Liver (tissue), 3 donors: ENCODE measurements around the gene WDR59.

Source experiments
- FOXA2 ChIP-seq: IDR thresholded peaks from 2 replicates; pipeline ENCODE4 v1.6.1; 2016; ENCODE audit warnings: antibody characterized with exemption
- HNF4A ChIP-seq, 2 donors: conservative IDR thresholded peaks; 2 replicates each; pipeline ENCODE4 v1.6.1; 2016; ENCODE audit warnings: antibody characterized with exemption in 2 of 2, mild to moderate bottlenecking in 2 of 2
- JUND ChIP-seq, 2 donors: IDR thresholded peaks; 2 replicates each; pipeline ENCODE4 v1.6.1; 2016; ENCODE audit warnings: antibody characterized with exemption in 2 of 2
- REST ChIP-seq: IDR thresholded peaks from 2 replicates; pipeline ENCODE4 v1.6.1; 2016; ENCODE audit warnings: antibody characterized with exemption, mild to moderate bottlenecking
- RXRA ChIP-seq, 2 donors: IDR thresholded peaks; 2 replicates each; pipeline ENCODE4 v1.6.1; 2017 to 2018; ENCODE audit warnings: antibody characterized with exemption in 2 of 2, mild to moderate bottlenecking in 1 of 2
- YY1 ChIP-seq: IDR thresholded peaks from 2 replicates; pipeline ENCODE4 v1.6.1; 2016; ENCODE audit warnings: antibody characterized with exemption, mild to moderate bottlenecking
- TF ChIP-seq, protein P1 (sequence below): fragments of 150-350 bp; IDR thresholded peaks from 2 replicates; pipeline ENCODE4 v1.5.1; 2017; ENCODE audit warnings: improper control_type of control experiment, low read depth, low read length; ENCODE audit not compliant: missing input control
- TF ChIP-seq, protein P2 (sequence below): IDR thresholded peaks from 2 replicates; pipeline ENCODE4 v1.6.1; 2016; ENCODE audit warnings: antibody characterized with exemption
- donor health status: healthy.
- donor health status: healthy.

DNA sequence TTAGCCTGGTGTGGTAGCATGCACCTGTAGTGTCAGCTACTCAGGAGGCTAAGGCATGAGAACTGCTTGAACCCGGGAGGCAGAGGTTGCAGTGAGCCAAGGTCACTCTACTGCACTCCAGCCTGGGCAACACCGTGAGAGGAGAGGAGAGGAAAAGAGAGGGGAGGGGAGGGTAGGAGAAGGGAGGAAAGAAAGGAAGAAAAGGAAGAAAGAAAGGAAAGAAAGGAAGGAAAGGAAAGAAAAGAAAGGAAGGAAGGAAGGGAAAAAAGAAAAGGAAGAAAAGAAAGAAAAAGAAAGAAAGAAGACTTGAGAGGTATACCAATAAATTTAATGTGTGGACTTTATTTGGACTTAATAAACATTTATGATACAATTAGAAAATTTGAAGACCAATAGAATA, 143.5 kb downstream of the WDR59 start:
- TF ChIP-seq JUND (IDR thresholded peaks at IDR 0.05) (no peak), REST (no peak), YY1 (no peak), HNF4A (conservative IDR thresholded peaks at IDR 0.05) (no peak), RXRA (IDR thresholded peaks at IDR 0.05) (no peak), FOXA2 (no peak)
- TF ChIP-seq, protein P1, sequence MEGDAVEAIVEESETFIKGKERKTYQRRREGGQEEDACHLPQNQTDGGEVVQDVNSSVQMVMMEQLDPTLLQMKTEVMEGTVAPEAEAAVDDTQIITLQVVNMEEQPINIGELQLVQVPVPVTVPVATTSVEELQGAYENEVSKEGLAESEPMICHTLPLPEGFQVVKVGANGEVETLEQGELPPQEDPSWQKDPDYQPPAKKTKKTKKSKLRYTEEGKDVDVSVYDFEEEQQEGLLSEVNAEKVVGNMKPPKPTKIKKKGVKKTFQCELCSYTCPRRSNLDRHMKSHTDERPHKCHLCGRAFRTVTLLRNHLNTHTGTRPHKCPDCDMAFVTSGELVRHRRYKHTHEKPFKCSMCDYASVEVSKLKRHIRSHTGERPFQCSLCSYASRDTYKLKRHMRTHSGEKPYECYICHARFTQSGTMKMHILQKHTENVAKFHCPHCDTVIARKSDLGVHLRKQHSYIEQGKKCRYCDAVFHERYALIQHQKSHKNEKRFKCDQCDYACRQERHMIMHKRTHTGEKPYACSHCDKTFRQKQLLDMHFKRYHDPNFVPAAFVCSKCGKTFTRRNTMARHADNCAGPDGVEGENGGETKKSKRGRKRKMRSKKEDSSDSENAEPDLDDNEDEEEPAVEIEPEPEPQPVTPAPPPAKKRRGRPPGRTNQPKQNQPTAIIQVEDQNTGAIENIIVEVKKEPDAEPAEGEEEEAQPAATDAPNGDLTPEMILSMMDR = no peak
- TF ChIP-seq, protein P2, sequence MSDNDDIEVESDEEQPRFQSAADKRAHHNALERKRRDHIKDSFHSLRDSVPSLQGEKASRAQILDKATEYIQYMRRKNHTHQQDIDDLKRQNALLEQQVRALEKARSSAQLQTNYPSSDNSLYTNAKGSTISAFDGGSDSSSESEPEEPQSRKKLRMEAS = no peak
